Measurements from ENCODE around the gene SSRP1. TPM values are rescaled to one million over a fixed set of nuclear protein-coding genes. Genes with fewer than 3 reads are reported as not detected.

The SSRP1 gene
- total RNA-seq, 4 donors from 2014 or later: 70.0 to 86.5 (median 78.1) TPM

GRCh38 chr11:57303990-57304579 lies 31.6 kb downstream of the SSRP1 start:
- TF ChIP-seq POLR2A (IDR thresholded peaks at IDR 0.05) (no peak), CTCF (IDR thresholded peaks at IDR 0.05) (no peak)
- Histone ChIP-seq H3K4me1 (peaks cover 32 to 52% of the 10 kb centered on the region in 2 donors), H3K27ac (peak overlapping the region in 1 of 3 donors; percentile 27), H3K36me3 (peaks cover 40 to 44% of the 10 kb centered on the region in 2 donors), H3K27me3 (no peaks in the 10 kb centered on the region), H3K4me3 (replicated peaks in 1 of 3) (no peak overlapping the region), H3K9me3 (no peaks in the 10 kb centered on the region)
- WGBS, 2 donors: 85 to 88% methylated on average over 8 of the region's 8 CpGs
- peak; percentile 47 to 51 for DNase-seq
- intact Hi-C loops (cut with DNase I): no loop called here

GRCh38 chr11:57303280-57303989 lies 32.3 kb downstream of the SSRP1 start:
- Histone ChIP-seq H3K4me3 (replicated peaks in 1 of 3) (no peak overlapping the region), H3K36me3 (peaks cover 44 to 49% of the 10 kb centered on the region in 2 donors), H3K27me3 (no peaks in the 10 kb centered on the region), H3K9me3 (no peaks in the 10 kb centered on the region), H3K4me1 (peaks cover 31 to 46% of the 10 kb centered on the region in 2 donors), H3K27ac (no peak overlapping the region)
- no peak for TF ChIP-seq POLR2A (IDR thresholded peaks at IDR 0.05)
- no peak for TF ChIP-seq CTCF (IDR thresholded peaks at IDR 0.05)
- intact Hi-C loops (cut with DNase I): no loop called here
- no peak for DNase-seq
- 86 to 92% methylated on average over 17 of the region's 17 CpGs for WGBS, 2 donors

- Histone ChIP-seq H3K27me3 (no peaks in the 10 kb centered on the region), H3K36me3 (peaks cover 45 to 49% of the 10 kb centered on the region in 2 donors), H3K4me1 (peaks cover 24 to 36% of the 10 kb centered on the region in 2 donors), H3K9me3 (no peaks in the 10 kb centered on the region), H3K4me3 (replicated peaks in 1 of 3) (no peak overlapping the region), H3K27ac (no peak overlapping the region)
- intact Hi-C loops (cut with DNase I): no loop called here
- 94 to 98% methylated on average over 9 to 13 of the region's 15 CpGs for WGBS, 2 donors
- no peak for DNase-seq
- no peak for TF ChIP-seq POLR2A (IDR thresholded peaks at IDR 0.05)
- no peak for TF ChIP-seq CTCF (IDR thresholded peaks at IDR 0.05)
These were observed 33.2 kb downstream of the SSRP1 start for GRCh38 chr11:57302489-57302888.

GRCh38 chr11:57301711-57302423 lies 33.8 kb downstream of the SSRP1 start:
- intact Hi-C loops (cut with DNase I): no loop called here
- 96 to 97% methylated on average over 23 to 25 of the region's 27 CpGs for WGBS, 2 donors
- no peaks in the 10 kb centered on the region for H3K9me3 ChIP-seq

GRCh38 chr11:57300785-57301184 lies 34.9 kb downstream of the SSRP1 start:
- Histone ChIP-seq H3K36me3 (peaks cover 45 to 49% of the 10 kb centered on the region in 2 donors), H3K27ac (no peak overlapping the region), H3K27me3 (no peaks in the 10 kb centered on the region), H3K4me1 (peaks cover 12 to 20% of the 10 kb centered on the region in 2 donors), H3K4me3 (replicated peaks in 1 of 3) (no peak overlapping the region), H3K9me3 (no peaks in the 10 kb centered on the region)
- no peak for DNase-seq
- 97 to 98% methylated on average over 7 to 10 of the region's 10 CpGs for WGBS, 2 donors
- intact Hi-C loops (cut with DNase I): no loop called here
- TF ChIP-seq POLR2A (IDR thresholded peaks at IDR 0.05) (no peak), CTCF (IDR thresholded peaks at IDR 0.05) (no peak)

More at GRCh38 chr11:57301711-57302423, 33.8 kb downstream of the SSRP1 start:
- H3K4me3 ChIP-seq (replicated peaks in 1 of 3): no peak overlapping the region
- peaks cover 23 to 30% of the 10 kb centered on the region in 2 donors for H3K4me1 ChIP-seq
- peaks cover 45 to 49% of the 10 kb centered on the region in 2 donors for H3K36me3 ChIP-seq
- no peak overlapping the region for H3K27ac ChIP-seq
- TF ChIP-seq POLR2A (IDR thresholded peaks at IDR 0.05): no peak
- H3K27me3 ChIP-seq: no peaks in the 10 kb centered on the region
- no peak for DNase-seq

All from thyroid gland (tissue), 4 donors.